HFF-Myc (cell line): ENCODE data around the gene TMX2.

Experiments used
- DNase-seq: peaks from one replicate; pipeline ENCODE4 v3.0.0-alpha.2; 2011; ENCODE audit warnings: low read depth; ENCODE audit errors: extremely low read depth
- H3K4me3 ChIP-seq: replicated peaks from 2 replicates; pipeline ENCODE4 v1.5.1; 2011; ENCODE audit warnings: low read depth, mild to moderate bottlenecking, control low read depth, low read length
- TF ChIP-seq, protein P1 (sequence below): IDR thresholded peaks from 2 replicates; pipeline ENCODE4 v1.5.1; 2012; ENCODE audit warnings: mild to moderate bottlenecking, low read depth, low read length, control low read depth; ENCODE audit errors: missing control alignments

TMX2 gene

DNA sequence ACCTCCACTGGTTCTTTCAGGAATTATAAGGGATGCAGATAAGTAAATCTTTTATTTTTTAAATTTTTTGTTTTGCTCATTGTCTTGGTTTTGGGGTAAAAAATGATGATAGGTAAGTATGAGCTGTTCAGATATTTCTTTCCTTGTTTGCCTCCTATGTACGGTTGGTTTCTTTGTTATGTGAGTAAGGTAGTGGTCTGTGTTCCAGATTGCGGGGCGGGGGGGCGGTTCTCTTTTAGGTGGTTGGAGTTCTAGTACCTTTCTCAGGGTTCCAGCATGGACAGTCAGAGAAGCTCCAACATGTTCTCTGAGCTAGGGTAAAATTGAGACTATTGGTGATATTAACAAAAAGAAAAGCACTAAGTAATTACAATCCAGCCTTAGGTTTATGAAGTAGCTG lies 51.6 kb downstream of the TMX2 start:
- TF ChIP-seq, protein P1, sequence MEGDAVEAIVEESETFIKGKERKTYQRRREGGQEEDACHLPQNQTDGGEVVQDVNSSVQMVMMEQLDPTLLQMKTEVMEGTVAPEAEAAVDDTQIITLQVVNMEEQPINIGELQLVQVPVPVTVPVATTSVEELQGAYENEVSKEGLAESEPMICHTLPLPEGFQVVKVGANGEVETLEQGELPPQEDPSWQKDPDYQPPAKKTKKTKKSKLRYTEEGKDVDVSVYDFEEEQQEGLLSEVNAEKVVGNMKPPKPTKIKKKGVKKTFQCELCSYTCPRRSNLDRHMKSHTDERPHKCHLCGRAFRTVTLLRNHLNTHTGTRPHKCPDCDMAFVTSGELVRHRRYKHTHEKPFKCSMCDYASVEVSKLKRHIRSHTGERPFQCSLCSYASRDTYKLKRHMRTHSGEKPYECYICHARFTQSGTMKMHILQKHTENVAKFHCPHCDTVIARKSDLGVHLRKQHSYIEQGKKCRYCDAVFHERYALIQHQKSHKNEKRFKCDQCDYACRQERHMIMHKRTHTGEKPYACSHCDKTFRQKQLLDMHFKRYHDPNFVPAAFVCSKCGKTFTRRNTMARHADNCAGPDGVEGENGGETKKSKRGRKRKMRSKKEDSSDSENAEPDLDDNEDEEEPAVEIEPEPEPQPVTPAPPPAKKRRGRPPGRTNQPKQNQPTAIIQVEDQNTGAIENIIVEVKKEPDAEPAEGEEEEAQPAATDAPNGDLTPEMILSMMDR, result no peak
- H3K4me3 ChIP-seq, result peak overlapping the region; percentile 70
- DNase-seq, result no peak

DNA sequence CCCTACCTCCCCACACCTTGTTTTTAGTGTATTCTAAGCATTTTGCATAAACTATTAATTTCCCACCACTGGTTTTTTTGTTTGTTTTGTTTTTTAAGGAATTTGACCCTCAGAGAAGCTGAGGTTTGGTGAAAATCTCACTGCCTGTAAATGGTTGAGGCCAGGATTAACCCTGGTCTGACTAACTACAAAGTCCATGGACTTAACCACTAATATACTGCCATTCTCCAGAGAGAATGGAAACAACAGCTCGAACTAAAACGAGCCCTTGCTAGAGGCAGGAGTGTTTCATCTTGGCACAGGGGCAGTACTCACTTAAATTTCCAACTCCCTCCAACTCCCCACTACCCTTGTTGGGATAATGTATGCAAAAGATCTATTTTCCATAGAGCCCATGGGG lies 52.2 kb downstream of the TMX2 start:
- H3K4me3 ChIP-seq, result peak overlapping the region; percentile 70
- TF ChIP-seq, protein P1, result no peak
- no peak for DNase-seq

- H3K4me3 ChIP-seq, result peak overlapping the region; percentile 70
Measured at GRCh38 chr11:57764972-57765371, 52.6 kb downstream of the TMX2 start.

DNA sequence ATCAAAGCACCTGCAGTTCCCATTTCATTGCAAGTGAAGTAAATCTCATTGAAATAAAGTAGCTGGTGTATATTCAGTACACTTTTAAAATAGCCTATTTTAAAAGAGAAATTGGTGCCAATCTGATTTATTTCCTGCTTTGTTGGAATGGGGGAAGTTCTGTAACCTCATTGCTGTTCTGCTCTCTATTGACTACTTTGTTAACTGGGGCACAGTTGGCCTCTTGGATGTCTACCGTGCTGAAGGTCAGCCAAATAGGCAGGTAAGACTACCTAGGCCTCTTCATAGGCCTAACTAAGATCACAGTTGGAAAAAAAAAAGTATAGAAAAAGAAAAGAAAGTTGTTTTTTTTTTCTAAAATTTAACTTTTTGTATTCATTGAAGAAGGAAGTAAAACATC lies 58.4 kb downstream of the TMX2 start:
- no peak overlapping the region for H3K4me3 ChIP-seq
- DNase-seq, result no peak
- TF ChIP-seq, protein P1, result no peak

More at GRCh38 chr11:57764972-57765371, 52.6 kb downstream of the TMX2 start:
- TF ChIP-seq, protein P1, result no peak
- DNase-seq, result no peak

- no peak for DNase-seq
- TF ChIP-seq, protein P1, result no peak
- H3K4me3 ChIP-seq, result no peak overlapping the region
Measured at GRCh38 chr11:57771365-57771764, 59.0 kb downstream of the TMX2 start.

- no peak overlapping the region for H3K4me3 ChIP-seq
- TF ChIP-seq, protein P1, result no peak
- DNase-seq, result no peak
Measured at GRCh38 chr11:57772562-57772961, 60.2 kb downstream of the TMX2 start.

DNA sequence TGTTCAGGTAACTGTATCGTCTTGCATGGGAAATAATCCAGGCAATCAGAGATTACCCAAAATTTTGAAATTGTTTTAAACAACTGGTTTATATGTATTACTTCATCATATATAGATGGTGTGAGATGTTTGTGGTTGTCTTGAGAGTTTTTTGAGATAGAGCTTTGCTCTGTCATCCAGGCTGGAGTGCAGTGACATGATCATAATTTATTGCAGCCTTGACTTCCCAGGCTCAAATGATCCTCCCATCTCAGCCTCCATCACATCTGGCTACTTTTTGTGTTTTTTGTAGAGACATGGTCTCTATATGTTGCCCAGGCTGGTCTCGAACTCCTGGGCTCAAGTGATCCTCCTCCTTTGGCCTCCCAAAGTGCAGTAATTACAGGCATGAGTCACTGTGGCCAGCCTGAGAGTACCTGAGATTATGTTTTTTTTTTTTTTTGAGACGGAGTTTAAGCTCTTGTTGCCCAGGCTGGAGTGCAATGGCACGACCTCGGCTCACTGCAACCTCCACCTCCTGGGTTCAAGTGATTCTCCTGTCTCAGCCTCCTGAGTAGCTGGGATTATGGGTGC lies 60.7 kb downstream of the TMX2 start:
- DNase-seq, result no peak
- H3K4me3 ChIP-seq, result no peak overlapping the region
- TF ChIP-seq, protein P1, result no peak
